ENCODE data around the gene EYS. TPM values are rescaled to one million over a fixed set of nuclear protein-coding genes. Genes with fewer than 3 reads are reported as not detected.

The EYS gene
- total and polyA plus RNA-seq, 2 donors from 2014 or later: not detected

DNA sequence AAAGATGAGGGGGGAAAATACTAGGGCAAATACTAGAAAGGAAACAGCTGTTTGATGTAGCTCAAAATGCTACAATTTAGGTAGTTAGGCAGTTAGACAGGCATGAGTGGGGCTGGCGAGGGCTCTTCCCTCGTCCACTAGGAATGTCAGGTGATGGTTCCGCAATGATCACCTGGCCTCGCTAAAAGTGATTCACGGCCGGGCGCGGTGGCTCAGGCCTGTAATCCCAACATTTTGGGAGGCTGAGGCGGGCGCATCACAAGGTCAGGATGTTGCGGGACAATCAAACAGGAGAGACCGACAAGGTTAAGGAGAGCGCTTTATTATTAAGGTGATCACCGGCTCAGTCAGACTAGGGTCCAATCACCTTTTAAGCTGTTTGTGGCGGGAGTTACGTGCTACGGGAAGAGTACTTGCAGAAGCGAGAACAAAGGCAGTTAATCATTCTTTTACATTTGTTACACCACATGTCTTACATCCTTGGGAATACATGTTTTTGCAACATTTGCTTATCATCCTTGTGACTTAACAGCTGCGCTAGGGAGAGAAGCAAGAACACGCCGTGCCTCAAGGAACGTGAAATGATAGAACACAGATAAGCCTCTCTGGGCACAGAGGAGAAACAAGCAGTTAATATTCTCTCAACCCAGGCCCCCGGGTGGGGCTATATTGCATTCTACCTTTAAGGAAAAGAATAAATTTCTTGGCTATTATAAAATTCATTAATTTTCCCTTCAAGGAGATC is 1025.4 kb downstream of the EYS start:
- no peaks in the 10 kb centered on the region for H3K9me3 ChIP-seq (ENCODE audit: control insufficient read depth in 2 of 3, insufficient read depth in 1 of 3, low read length in 3 of 3)
- TF ChIP-seq, protein P1, sequence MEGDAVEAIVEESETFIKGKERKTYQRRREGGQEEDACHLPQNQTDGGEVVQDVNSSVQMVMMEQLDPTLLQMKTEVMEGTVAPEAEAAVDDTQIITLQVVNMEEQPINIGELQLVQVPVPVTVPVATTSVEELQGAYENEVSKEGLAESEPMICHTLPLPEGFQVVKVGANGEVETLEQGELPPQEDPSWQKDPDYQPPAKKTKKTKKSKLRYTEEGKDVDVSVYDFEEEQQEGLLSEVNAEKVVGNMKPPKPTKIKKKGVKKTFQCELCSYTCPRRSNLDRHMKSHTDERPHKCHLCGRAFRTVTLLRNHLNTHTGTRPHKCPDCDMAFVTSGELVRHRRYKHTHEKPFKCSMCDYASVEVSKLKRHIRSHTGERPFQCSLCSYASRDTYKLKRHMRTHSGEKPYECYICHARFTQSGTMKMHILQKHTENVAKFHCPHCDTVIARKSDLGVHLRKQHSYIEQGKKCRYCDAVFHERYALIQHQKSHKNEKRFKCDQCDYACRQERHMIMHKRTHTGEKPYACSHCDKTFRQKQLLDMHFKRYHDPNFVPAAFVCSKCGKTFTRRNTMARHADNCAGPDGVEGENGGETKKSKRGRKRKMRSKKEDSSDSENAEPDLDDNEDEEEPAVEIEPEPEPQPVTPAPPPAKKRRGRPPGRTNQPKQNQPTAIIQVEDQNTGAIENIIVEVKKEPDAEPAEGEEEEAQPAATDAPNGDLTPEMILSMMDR (IDR thresholded peaks at IDR 0.05; ENCODE audit: borderline replicate concordance, extremely low read depth, insufficient read depth): no peak
- H3K27ac ChIP-seq (ENCODE audit: low read depth in 2 of 2, low read length in 2 of 2): no peak overlapping the region
- intact Hi-C loops (cut with DNase I): no loop called here
- no peaks in the 10 kb centered on the region for H3K4me1 ChIP-seq (ENCODE audit: control insufficient read depth in 2 of 3, insufficient read depth in 2 of 3, low read depth in 1 of 3, low read length in 3 of 3)
- no peaks in the 10 kb centered on the region for H3K36me3 ChIP-seq (ENCODE audit: control insufficient read depth in 2 of 3, insufficient read depth in 3 of 3, low read length in 3 of 3)
- no peaks in the 10 kb centered on the region for H3K27me3 ChIP-seq (ENCODE audit: control insufficient read depth, insufficient read depth, low read length)
- DNase-seq (no peak), FAIRE-seq (no peak)
- no peak overlapping the region for H3K4me3 ChIP-seq (ENCODE audit: low read length in 3 of 3)
- H3K9ac ChIP-seq (ENCODE audit: low read length in 3 of 3): no peak overlapping the region

DNA sequence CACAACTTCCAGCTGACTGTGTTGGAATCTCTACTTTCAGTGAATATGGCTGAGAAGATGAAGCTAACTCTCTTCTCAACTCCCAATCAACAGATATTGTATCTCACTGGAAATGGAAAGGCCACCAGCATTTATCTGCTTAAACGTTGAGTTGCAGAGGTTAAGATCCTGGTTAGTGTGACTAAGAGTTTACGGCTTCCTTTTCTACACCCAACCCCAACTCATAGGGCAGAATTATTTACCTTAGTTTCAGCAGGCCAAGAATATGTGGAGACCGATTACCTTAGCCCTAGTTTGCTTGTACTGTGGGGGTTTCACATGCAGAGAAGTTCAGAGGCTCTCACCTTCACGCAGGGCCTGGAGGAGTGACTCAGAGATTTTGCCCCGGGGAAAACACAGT is 1026.6 kb downstream of the EYS start:
- Histone ChIP-seq H3K27ac (ENCODE audit: low read depth in 2 of 2, low read length in 2 of 2) (no peak overlapping the region), H3K27me3 (ENCODE audit: control insufficient read depth, insufficient read depth, low read length) (no peaks in the 10 kb centered on the region), H3K4me1 (ENCODE audit: control insufficient read depth in 2 of 3, insufficient read depth in 2 of 3, low read depth in 1 of 3, low read length in 3 of 3) (no peaks in the 10 kb centered on the region), H3K4me3 (ENCODE audit: low read length in 3 of 3) (no peak overlapping the region), H3K9me3 (ENCODE audit: control insufficient read depth in 2 of 3, insufficient read depth in 1 of 3, low read length in 3 of 3) (no peaks in the 10 kb centered on the region), H3K36me3 (ENCODE audit: control insufficient read depth in 2 of 3, insufficient read depth in 3 of 3, low read length in 3 of 3) (no peaks in the 10 kb centered on the region), H3K9ac (ENCODE audit: low read length in 3 of 3) (no peak overlapping the region)
- FAIRE-seq (no peak), DNase-seq (no peak)
- intact Hi-C loops (cut with DNase I): no loop called here
- TF ChIP-seq, protein P1 (IDR thresholded peaks at IDR 0.05; ENCODE audit: borderline replicate concordance, extremely low read depth, insufficient read depth): no peak

DNA sequence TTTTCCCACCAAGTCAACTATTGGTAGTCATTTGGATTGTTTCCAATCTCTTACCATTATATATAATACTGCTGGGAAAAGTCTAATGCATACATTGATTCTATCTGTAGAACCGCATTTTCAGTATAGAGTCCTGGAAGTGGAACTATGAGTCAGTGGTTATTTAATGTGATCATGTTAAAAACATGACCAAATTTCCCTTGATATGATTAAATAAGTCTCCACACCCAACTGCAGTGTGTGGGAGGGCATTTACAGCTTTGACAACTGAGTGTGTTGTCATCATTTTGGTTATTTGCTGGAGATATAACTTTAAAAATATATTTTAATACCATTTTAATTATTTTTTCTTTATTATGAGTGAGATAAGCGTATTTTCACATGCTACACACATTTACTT is 1027.6 kb downstream of the EYS start:
- TF ChIP-seq, protein P1 (IDR thresholded peaks at IDR 0.05; ENCODE audit: borderline replicate concordance, extremely low read depth, insufficient read depth): no peak
- H3K36me3 ChIP-seq (ENCODE audit: control insufficient read depth in 2 of 3, insufficient read depth in 3 of 3, low read length in 3 of 3): no peaks in the 10 kb centered on the region
- no peaks in the 10 kb centered on the region for H3K27me3 ChIP-seq (ENCODE audit: control insufficient read depth, insufficient read depth, low read length)
- no peaks in the 10 kb centered on the region for H3K9me3 ChIP-seq (ENCODE audit: control insufficient read depth in 2 of 3, insufficient read depth in 1 of 3, low read length in 3 of 3)
- intact Hi-C loops (cut with DNase I): no loop called here
- no peak for DNase-seq
- no peak overlapping the region for H3K27ac ChIP-seq (ENCODE audit: low read depth in 2 of 2, low read length in 2 of 2)
- H3K9ac ChIP-seq (ENCODE audit: low read length in 3 of 3): no peak overlapping the region
- no peak overlapping the region for H3K4me3 ChIP-seq (ENCODE audit: low read length in 3 of 3)
- H3K4me1 ChIP-seq (ENCODE audit: control insufficient read depth in 2 of 3, insufficient read depth in 2 of 3, low read depth in 1 of 3, low read length in 3 of 3): no peaks in the 10 kb centered on the region
- no peak for FAIRE-seq

DNA sequence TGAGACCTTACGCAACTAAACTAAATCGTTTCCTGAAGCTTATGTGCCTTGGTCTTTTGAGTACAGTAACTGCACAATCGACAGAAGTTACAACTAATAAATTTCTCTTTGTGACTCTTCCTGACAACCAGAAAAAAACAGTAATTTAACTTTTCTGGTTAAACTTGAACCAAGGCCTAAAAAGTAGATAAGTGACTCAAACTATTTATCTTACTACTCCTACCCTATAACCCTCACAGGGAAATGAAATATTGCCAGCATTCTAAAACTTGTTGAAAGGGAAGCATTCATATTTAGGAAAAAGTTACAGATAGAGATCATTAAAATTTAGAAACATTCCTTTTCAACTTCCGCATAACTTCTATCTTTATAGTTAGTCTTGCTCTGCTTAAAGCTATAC is 1034.4 kb downstream of the EYS start:
- H3K4me1 ChIP-seq (ENCODE audit: control insufficient read depth in 2 of 3, insufficient read depth in 2 of 3, low read depth in 1 of 3, low read length in 3 of 3): no peaks in the 10 kb centered on the region
- FAIRE-seq: no peak
- no peak for DNase-seq
- TF ChIP-seq, protein P1 (IDR thresholded peaks at IDR 0.05; ENCODE audit: borderline replicate concordance, extremely low read depth, insufficient read depth): no peak
- no peak overlapping the region for H3K4me3 ChIP-seq (ENCODE audit: low read length in 3 of 3)
- no peak overlapping the region for H3K27ac ChIP-seq (ENCODE audit: low read depth in 2 of 2, low read length in 2 of 2)
- no peaks in the 10 kb centered on the region for H3K9me3 ChIP-seq (ENCODE audit: control insufficient read depth in 2 of 3, insufficient read depth in 1 of 3, low read length in 3 of 3)
- no peaks in the 10 kb centered on the region for H3K36me3 ChIP-seq (ENCODE audit: control insufficient read depth in 2 of 3, insufficient read depth in 3 of 3, low read length in 3 of 3)
- no peak overlapping the region for H3K9ac ChIP-seq (ENCODE audit: low read length in 3 of 3)
- intact Hi-C loops (cut with DNase I): no loop called here
- H3K27me3 ChIP-seq (ENCODE audit: control insufficient read depth, insufficient read depth, low read length): no peaks in the 10 kb centered on the region

Measured in kidney (tissue), 14 donors.